ENCODE results near the gene GSE1.

DNA sequence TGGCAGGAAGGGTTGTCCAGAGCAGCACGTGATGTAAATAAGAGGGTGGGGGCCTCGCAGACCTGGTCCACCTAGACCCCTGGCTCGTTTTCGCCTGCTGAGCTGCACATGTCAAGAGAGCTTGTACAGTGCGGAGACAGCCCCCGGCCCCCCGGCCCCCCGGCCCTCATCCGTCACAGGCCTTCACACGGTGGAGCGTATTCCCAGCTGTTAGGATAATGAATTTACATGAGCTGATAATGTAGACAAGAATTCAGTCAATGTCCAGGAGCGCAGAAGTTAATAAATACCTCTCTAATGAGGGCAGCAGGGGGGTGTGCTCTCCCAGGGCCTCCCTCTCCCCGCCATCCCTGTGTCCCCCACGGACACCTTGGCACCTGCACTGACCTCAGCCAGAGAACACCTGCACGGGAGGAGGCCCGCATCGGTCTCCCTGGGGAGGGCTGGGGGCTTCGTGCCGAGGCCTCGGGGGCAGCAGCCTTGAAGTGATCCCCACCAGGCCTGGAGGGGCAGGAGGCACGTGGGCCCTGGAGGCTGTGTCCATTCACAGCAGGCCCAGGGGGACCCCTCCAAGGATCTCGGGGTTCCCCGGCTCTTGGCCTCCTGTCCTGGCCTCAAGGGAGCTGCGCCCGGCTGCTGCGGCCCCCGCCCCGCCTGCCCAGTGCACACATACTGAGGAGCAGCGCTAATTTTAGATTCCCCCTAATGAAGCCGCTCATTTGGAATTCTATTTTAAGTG is 14.6 kb downstream of the GSE1 start:
- TF ChIP-seq POLR2A (IDR thresholded peaks at IDR 0.05) (no peak), POLR2AphosphoS5 (IDR thresholded peaks at IDR 0.05; ENCODE audit: insufficient read depth in 1 of 2, low read depth in 1 of 2) (no peak)
- TF ChIP-seq, protein P1, sequence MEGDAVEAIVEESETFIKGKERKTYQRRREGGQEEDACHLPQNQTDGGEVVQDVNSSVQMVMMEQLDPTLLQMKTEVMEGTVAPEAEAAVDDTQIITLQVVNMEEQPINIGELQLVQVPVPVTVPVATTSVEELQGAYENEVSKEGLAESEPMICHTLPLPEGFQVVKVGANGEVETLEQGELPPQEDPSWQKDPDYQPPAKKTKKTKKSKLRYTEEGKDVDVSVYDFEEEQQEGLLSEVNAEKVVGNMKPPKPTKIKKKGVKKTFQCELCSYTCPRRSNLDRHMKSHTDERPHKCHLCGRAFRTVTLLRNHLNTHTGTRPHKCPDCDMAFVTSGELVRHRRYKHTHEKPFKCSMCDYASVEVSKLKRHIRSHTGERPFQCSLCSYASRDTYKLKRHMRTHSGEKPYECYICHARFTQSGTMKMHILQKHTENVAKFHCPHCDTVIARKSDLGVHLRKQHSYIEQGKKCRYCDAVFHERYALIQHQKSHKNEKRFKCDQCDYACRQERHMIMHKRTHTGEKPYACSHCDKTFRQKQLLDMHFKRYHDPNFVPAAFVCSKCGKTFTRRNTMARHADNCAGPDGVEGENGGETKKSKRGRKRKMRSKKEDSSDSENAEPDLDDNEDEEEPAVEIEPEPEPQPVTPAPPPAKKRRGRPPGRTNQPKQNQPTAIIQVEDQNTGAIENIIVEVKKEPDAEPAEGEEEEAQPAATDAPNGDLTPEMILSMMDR (IDR thresholded peaks at IDR 0.05) = no peak
